Activated CD4-positive, alpha-beta T cell treated with anti-CD3 and anti-CD28 coated beads for 24 hours (primary cell): ENCODE results near the gene SOWAHA.

ENCODE experiments used
- DNase-seq, 2 donors: peaks; one replicate each; pipeline ENCODE4 v3.0.0-alpha.2; 2020; ENCODE audit warnings: low read depth in 2 of 2

Gene SOWAHA

GRCh38 chr5:132807163-132807838 lies 5.8 kb upstream of the SOWAHA start:
- DNase-seq, result no peak

GRCh38 chr5:132808448-132808847 lies 4.7 kb upstream of the SOWAHA start:
- no peak for DNase-seq

GRCh38 chr5:132808866-132809265 lies 4.2 kb upstream of the SOWAHA start:
- no peak for DNase-seq

GRCh38 chr5:132810605-132811004 lies 2.5 kb upstream of the SOWAHA start:
- no peak for DNase-seq

GRCh38 chr5:132812123-132812765 lies 858 bp upstream of the SOWAHA start:
- DNase-seq, result no peak

- DNase-seq, result no peak
Observed at GRCh38 chr5:132813599-132814502, 749 bp downstream of the SOWAHA start.

GRCh38 chr5:132814503-132815294 lies 1.6 kb downstream of the SOWAHA start:
- no peak for DNase-seq

GRCh38 chr5:132815454-132815853 lies 2.4 kb downstream of the SOWAHA start:
- no peak for DNase-seq

- no peak for DNase-seq
Observed at GRCh38 chr5:132816083-132816482, 3.0 kb downstream of the SOWAHA start.

GRCh38 chr5:132816554-132816953 lies 3.5 kb downstream of the SOWAHA start:
- no peak for DNase-seq

GRCh38 chr5:132817011-132817410 lies 3.9 kb downstream of the SOWAHA start:
- DNase-seq, result no peak

- no peak for DNase-seq
Observed at GRCh38 chr5:132819468-132819867, 6.4 kb downstream of the SOWAHA start.

GRCh38 chr5:132820162-132820754 lies 7.2 kb downstream of the SOWAHA start:
- peak; percentile 88 to 95 for DNase-seq

GRCh38 chr5:132821350-132821749 lies 8.2 kb downstream of the SOWAHA start:
- DNase-seq, result no peak

- DNase-seq, result no peak
Observed at GRCh38 chr5:132821791-132822190, 8.7 kb downstream of the SOWAHA start.

GRCh38 chr5:132822650-132823480 lies 9.8 kb downstream of the SOWAHA start:
- DNase-seq, result no peak

GRCh38 chr5:132823481-132824050 lies 10.5 kb downstream of the SOWAHA start:
- DNase-seq, result no peak

GRCh38 chr5:132824426-132824825 lies 11.3 kb downstream of the SOWAHA start:
- DNase-seq, result no peak

GRCh38 chr5:132825033-132825833 lies 12.1 kb downstream of the SOWAHA start:
- no peak for DNase-seq
